A549 (cell line): ENCODE data around the gene HEXIM1. TPM values are rescaled to one million over a fixed set of nuclear protein-coding genes. Genes with fewer than 3 reads are reported as not detected.

ENCODE experiments used
- ATAC-seq, 2 experiments: fragments of 200-7000 bp in 1 of 2; fragments of >200 bp in 1 of 2; cut with Nextera tagmentation in 1 of 2; cut with Tn5 transposase in 1 of 2; 3 replicates each; pipeline versions ENCODE4 v1.8.0 to v1.9.1; 2018 to 2020; ENCODE audit warnings: mild to moderate bottlenecking in 1 of 2, moderate library complexity in 1 of 2
- CTCF ChIA-PET: fragments of 300-600 bp; sonication (Branson Sonifier 250); formaldehyde crosslinking; extraction: SDS; loops from one replicate; lab custom pipeline; 2021; ENCODE audit warnings: antibody characterized with exemption, inconsistent platforms; lab: Yijun Ruan, JAX
- POLR2A ChIA-PET: fragments of 350-600 bp; formaldehyde crosslinking; extraction: SDS; loops from one replicate; lab custom pipeline; 2021; ENCODE audit warnings: antibody characterized with exemption, inconsistent platforms; lab: Yijun Ruan, JAX
- DNase-seq, 2 experiments: peaks; one replicate each; pipeline versions ENCODE4 v3.0.0 to v3.0.0-alpha.2; 2011 to 2016; ENCODE audit warnings: low read depth in 1 of 2, low spot score in 1 of 2
- FAIRE-seq: peaks from 2 replicates; lab custom pipeline; 2011; peaks lifted over from hg19 to GRCh38; lab: Jason Lieb, UNC
- H3K27ac ChIP-seq, 2 experiments: fragments of >200 bp; sonication (Bioruptor Twin); formaldehyde crosslinking; 3 replicates each; pipeline ENCODE4 v1.5.1; 2016 to 2017
- H3K4me1 ChIP-seq: fragments of >200 bp; sonication (Bioruptor Twin); formaldehyde crosslinking; 3 replicates; pipeline ENCODE4 v1.6.1; 2016
- H3K4me2 ChIP-seq: fragments of >200 bp; sonication (Bioruptor Twin); formaldehyde crosslinking; 3 replicates; pipeline ENCODE4 v1.6.1; 2016
- H3K4me3 ChIP-seq: fragments of >200 bp; sonication (Bioruptor Twin); formaldehyde crosslinking; 3 replicates; pipeline ENCODE4 v1.5.1; 2016
- H3K9me3 ChIP-seq: fragments of >200 bp; sonication (Bioruptor Twin); formaldehyde crosslinking; 3 replicates; pipeline ENCODE4 v1.6.1; 2016
- BCL3 ChIP-seq: fragments of >200 bp; sonication (Bioruptor Twin); formaldehyde crosslinking; IDR thresholded peaks from 3 replicates; pipeline ENCODE4 v1.6.1; 2016
- CHD2 ChIP-seq: fragments of 150-350 bp; IDR thresholded peaks from 2 replicates; pipeline ENCODE4 v1.6.1; 2014; ENCODE audit warnings: low read length; ENCODE audit not compliant: partially characterized antibody
- CHD4 ChIP-seq: fragments of 200-600 bp; sonication (generic); IDR thresholded peaks from 2 replicates; pipeline ENCODE4 v1.6.1; 2016; ENCODE audit warnings: antibody characterized with exemption, mild to moderate bottlenecking, borderline replicate concordance
- EP300 ChIP-seq, 2 experiments: fragments of >200 bp; sonication (Bioruptor Twin); formaldehyde crosslinking; IDR thresholded peaks; 2 replicates in 1 of 2; 3 replicates in 1 of 2; pipeline ENCODE4 v1.6.1; 2016 to 2017
- ESRRA ChIP-seq: fragments of 150-350 bp; IDR thresholded peaks from 2 replicates; pipeline ENCODE4 v1.6.1; 2014; ENCODE audit warnings: mild to moderate bottlenecking, low read length, borderline replicate concordance
- FOSB ChIP-seq: fragments of 250-450 bp; sonication (Bioruptor Pico); IDR thresholded peaks from 2 replicates; pipeline ENCODE4 v1.5.0; 2020; ENCODE audit warnings: mild to moderate bottlenecking, moderate library complexity
- FOSL2 ChIP-seq, 2 experiments: fragments of 450-650 bp in 1 of 2; fragments of >200 bp in 1 of 2; sonication (Bioruptor Twin) in 1 of 2; formaldehyde crosslinking; IDR thresholded peaks; 2 replicates each; pipeline versions ENCODE4 v1.5.0 to v1.6.1; 2016 to 2020; ENCODE audit warnings: mild to moderate bottlenecking in 1 of 2, moderate library complexity in 1 of 2
- HEYL ChIP-seq: fragments of 250-450 bp; sonication (Bioruptor Pico); IDR thresholded peaks from 2 replicates; pipeline ENCODE4 v1.8.0; 2021; ENCODE audit warnings: mild to moderate bottlenecking, moderate library complexity
- HOXB5 ChIP-seq: fragments of 250-450 bp; sonication (Bioruptor Pico); IDR thresholded peaks from 2 replicates; pipeline ENCODE4 v1.5.0; 2020; ENCODE audit warnings: mild to moderate bottlenecking, moderate library complexity
- JUNB ChIP-seq: fragments of >200 bp; sonication (Bioruptor Twin); formaldehyde crosslinking; IDR thresholded peaks from 2 replicates; pipeline ENCODE4 v1.6.1; 2016
- KDM1A ChIP-seq: fragments of 200-600 bp; sonication (generic); IDR thresholded peaks from 2 replicates; pipeline ENCODE4 v1.6.1; 2016; ENCODE audit warnings: low read depth, mild to moderate bottlenecking
- MAFK ChIP-seq: fragments of 450-650 bp; IDR thresholded peaks from 2 replicates; pipeline ENCODE4 v1.6.1; 2014; ENCODE audit not compliant: partially characterized antibody
- MAX ChIP-seq: IDR thresholded peaks from 2 replicates; pipeline ENCODE4 v1.6.1; 2012
- PHF8 ChIP-seq: fragments of 200-600 bp; sonication (generic); IDR thresholded peaks from 2 replicates; pipeline ENCODE4 v1.6.1; 2016; ENCODE audit warnings: low read depth, mild to moderate bottlenecking, antibody characterized with exemption, moderate library complexity, borderline replicate concordance
- RARB ChIP-seq: fragments of 250-450 bp; sonication (Bioruptor Pico); IDR thresholded peaks from 2 replicates; pipeline ENCODE4 v1.8.0; 2021; ENCODE audit warnings: mild to moderate bottlenecking, moderate library complexity
- RFX5 ChIP-seq: fragments of 450-650 bp; IDR thresholded peaks from 2 replicates; pipeline ENCODE4 v1.7.1; 2014; ENCODE audit warnings: antibody characterized with exemption, mild to moderate bottlenecking, moderate library complexity
- TP53 ChIP-seq: fragments of 250-450 bp; sonication (Bioruptor Pico); IDR thresholded peaks from 2 replicates; pipeline ENCODE4 v1.5.0; 2021; ENCODE audit warnings: mild to moderate bottlenecking, moderate library complexity
- USF2 ChIP-seq: fragments of 450-650 bp; IDR thresholded peaks from 2 replicates; pipeline ENCODE4 v1.6.1; 2014; ENCODE audit warnings: antibody characterized with exemption
- WGBS: methylation state at CpG from one replicate; pipeline ENCODE4 v1.1.6; 2017; ENCODE audit errors: missing lambda C conversion rate; 5-methylcytosine and 5-hydroxymethylcytosine counted together
- polyA plus RNA-seq, 4 experiments: library from polyadenylated mRNA; depleted of rRNA in 3 of 4; stranded (reverse); fragments of >200 nt; fragmentation: RNase III in 1 of 4; extraction: RNeasy Plus Mini Kit Qiagen cat#74134 plus additional on column Dnase treatment in 1 of 4; gene quantifications; 2 replicates in 3 of 4; 3 replicates in 1 of 4; pipeline ENCODE4 v1.2.3, GENCODE V29; 2011 to 2017
- TF ChIP-seq, protein P1 (sequence below): fragments of >200 bp; sonication (Bioruptor Twin); formaldehyde crosslinking; IDR thresholded peaks from 3 replicates; pipeline ENCODE4 v1.5.1; 2016
- TF ChIP-seq, protein P2 (sequence below): fragments of 200-600 bp; sonication (generic); IDR thresholded peaks from 2 replicates; pipeline ENCODE4 v1.6.1; 2016; ENCODE audit warnings: antibody characterized with exemption, mild to moderate bottlenecking, moderate library complexity

HEXIM1 gene
- polyA plus RNA-seq, 2 of the 4 experiments (the other 2 are of a cell fraction) = 54.0 to 143 TPM

DNA sequence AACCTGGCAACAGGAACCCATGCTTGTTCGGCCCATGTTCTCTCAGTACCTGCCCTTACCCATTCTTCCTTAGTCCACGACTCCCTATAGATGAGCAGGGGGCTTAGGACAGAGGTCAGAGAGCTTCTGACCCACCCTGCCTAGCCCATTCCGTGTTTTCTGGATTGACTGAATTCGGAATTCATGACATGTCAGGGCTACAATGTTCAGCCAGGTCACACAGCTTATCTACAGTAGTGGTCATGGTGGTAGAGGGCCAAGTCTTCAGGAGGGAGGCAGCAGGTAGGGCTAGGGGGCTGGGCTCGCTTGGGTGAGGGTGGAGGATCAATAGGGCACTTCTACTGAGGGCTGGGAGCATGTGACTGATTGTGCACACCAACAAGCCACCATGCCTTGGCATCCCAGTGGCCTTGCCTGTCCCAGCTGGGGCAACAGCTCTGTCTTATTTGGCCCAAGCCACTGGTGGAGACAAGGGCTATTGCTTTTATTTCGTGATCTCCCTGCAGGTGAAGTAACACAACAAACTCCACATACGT is 16.5 kb downstream of the HEXIM1 start:
- CTCF ChIA-PET = interaction anchor here (7.6 to 43.5 kb wide), 4 partner anchors 7 to 48 kb away, joined by 84 to 2147 read pairs (median 600); partner anchors contain the start of genes ACBD4, FMNL1, HEXIM1 and PLCD3
- 89% methylated on average over 7 of the region's 7 CpGs for WGBS
- FAIRE-seq (no peak), ATAC-seq (no peak), DNase-seq (no peak)
- Histone ChIP-seq H3K27ac (peak overlapping the region in 1 of 2 experiments; percentile 60; a peak in 3 of 6 replicates), H3K4me3 (no peak overlapping the region), H3K9me3 (no peaks in the 10 kb centered on the region), H3K4me1 (peaks cover 24% of the 10 kb centered on the region), H3K4me2 (no peak overlapping the region)
- POLR2A ChIA-PET = interaction anchor here (1.1 kb wide), 1 partner anchor 16 kb away, joined by 5 read pairs; the partner anchor contains the start of gene HEXIM1
- TF ChIP-seq CHD2 (no peak), EP300 (IDR thresholded peaks at IDR 0.05) (no peak), HOXB5 (CRISPR knock-in tag) (no peak), CHD4 (no peak), BCL3 (no peak), FOSB (no peak), PHF8 (no peak), USF2 (no peak), MAX (no peak), RARB (CRISPR knock-in tag) (no peak), TP53 (CRISPR knock-in tag) (no peak), KDM1A (no peak), MAFK (no peak), HEYL (CRISPR knock-in tag) (no peak), FOSL2 (IDR thresholded peaks at IDR 0.05) (no peak), FOSL2 (CRISPR knock-in tag; IDR thresholded peaks at IDR 0.05) (no peak), RFX5 (no peak)
- TF ChIP-seq, protein P1, sequence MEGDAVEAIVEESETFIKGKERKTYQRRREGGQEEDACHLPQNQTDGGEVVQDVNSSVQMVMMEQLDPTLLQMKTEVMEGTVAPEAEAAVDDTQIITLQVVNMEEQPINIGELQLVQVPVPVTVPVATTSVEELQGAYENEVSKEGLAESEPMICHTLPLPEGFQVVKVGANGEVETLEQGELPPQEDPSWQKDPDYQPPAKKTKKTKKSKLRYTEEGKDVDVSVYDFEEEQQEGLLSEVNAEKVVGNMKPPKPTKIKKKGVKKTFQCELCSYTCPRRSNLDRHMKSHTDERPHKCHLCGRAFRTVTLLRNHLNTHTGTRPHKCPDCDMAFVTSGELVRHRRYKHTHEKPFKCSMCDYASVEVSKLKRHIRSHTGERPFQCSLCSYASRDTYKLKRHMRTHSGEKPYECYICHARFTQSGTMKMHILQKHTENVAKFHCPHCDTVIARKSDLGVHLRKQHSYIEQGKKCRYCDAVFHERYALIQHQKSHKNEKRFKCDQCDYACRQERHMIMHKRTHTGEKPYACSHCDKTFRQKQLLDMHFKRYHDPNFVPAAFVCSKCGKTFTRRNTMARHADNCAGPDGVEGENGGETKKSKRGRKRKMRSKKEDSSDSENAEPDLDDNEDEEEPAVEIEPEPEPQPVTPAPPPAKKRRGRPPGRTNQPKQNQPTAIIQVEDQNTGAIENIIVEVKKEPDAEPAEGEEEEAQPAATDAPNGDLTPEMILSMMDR = no peak

- Histone ChIP-seq H3K27ac (peak overlapping the region; percentile 96 to 100), H3K4me1 (peaks cover 46% of the 10 kb centered on the region), H3K9me3 (no peaks in the 10 kb centered on the region), H3K4me3 (no peak overlapping the region), H3K4me2 (0 out of 3 replicates have a peak overlapping the region, but pooled peaks have one; percentile 95)
- CTCF ChIA-PET = interaction anchor here (1.1 to 43.5 kb wide), 7 partner anchors 8 to 70 kb away, joined by 3 to 2147 read pairs (median 84); partner anchors contain the start of genes ACBD4, FMNL1, HEXIM1 and HEXIM2
- no peak for DNase-seq
- POLR2A ChIA-PET = interaction anchor here (5.3 to 7.6 kb wide), 3 partner anchors 9 to 28 kb away, joined by 48 to 371 read pairs (median 221); partner anchors contain the start of genes HEXIM1 and HEXIM2
- WGBS = 97% methylated on average over 43 of the region's 43 CpGs
- TF ChIP-seq, protein P2, sequence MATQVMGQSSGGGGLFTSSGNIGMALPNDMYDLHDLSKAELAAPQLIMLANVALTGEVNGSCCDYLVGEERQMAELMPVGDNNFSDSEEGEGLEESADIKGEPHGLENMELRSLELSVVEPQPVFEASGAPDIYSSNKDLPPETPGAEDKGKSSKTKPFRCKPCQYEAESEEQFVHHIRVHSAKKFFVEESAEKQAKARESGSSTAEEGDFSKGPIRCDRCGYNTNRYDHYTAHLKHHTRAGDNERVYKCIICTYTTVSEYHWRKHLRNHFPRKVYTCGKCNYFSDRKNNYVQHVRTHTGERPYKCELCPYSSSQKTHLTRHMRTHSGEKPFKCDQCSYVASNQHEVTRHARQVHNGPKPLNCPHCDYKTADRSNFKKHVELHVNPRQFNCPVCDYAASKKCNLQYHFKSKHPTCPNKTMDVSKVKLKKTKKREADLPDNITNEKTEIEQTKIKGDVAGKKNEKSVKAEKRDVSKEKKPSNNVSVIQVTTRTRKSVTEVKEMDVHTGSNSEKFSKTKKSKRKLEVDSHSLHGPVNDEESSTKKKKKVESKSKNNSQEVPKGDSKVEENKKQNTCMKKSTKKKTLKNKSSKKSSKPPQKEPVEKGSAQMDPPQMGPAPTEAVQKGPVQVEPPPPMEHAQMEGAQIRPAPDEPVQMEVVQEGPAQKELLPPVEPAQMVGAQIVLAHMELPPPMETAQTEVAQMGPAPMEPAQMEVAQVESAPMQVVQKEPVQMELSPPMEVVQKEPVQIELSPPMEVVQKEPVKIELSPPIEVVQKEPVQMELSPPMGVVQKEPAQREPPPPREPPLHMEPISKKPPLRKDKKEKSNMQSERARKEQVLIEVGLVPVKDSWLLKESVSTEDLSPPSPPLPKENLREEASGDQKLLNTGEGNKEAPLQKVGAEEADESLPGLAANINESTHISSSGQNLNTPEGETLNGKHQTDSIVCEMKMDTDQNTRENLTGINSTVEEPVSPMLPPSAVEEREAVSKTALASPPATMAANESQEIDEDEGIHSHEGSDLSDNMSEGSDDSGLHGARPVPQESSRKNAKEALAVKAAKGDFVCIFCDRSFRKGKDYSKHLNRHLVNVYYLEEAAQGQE = no peak
- TF ChIP-seq JUNB (no peak), ESRRA (no peak)
- TF ChIP-seq, all 56 proteins: peak for 0
- FAIRE-seq (no peak), ATAC-seq (no peak)
Measured at GRCh38 chr17:45168991-45169752, 20.9 kb downstream of the HEXIM1 start.
